Measurements from ENCODE around the gene PTPRG. TPM values are rescaled to one million over a fixed set of nuclear protein-coding genes. Genes with fewer than 3 reads are reported as not detected.

PTPRG gene
- total RNA-seq, 1 donor from 2014 or later = 44.3 TPM

GRCh38 chr3:61616586-61616985 lies 55.2 kb downstream of the PTPRG start:
- no peaks in the 10 kb centered on the region for H3K27me3 Mint-ChIP-seq
- no peak overlapping the region for H3K27ac Mint-ChIP-seq
- TF ChIP-seq, protein P1, sequence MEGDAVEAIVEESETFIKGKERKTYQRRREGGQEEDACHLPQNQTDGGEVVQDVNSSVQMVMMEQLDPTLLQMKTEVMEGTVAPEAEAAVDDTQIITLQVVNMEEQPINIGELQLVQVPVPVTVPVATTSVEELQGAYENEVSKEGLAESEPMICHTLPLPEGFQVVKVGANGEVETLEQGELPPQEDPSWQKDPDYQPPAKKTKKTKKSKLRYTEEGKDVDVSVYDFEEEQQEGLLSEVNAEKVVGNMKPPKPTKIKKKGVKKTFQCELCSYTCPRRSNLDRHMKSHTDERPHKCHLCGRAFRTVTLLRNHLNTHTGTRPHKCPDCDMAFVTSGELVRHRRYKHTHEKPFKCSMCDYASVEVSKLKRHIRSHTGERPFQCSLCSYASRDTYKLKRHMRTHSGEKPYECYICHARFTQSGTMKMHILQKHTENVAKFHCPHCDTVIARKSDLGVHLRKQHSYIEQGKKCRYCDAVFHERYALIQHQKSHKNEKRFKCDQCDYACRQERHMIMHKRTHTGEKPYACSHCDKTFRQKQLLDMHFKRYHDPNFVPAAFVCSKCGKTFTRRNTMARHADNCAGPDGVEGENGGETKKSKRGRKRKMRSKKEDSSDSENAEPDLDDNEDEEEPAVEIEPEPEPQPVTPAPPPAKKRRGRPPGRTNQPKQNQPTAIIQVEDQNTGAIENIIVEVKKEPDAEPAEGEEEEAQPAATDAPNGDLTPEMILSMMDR (IDR thresholded peaks at IDR 0.05; ENCODE audit: unreplicated experiment) = no peak
- H3K36me3 Mint-ChIP-seq (ENCODE audit: insufficient read depth) = peaks cover 2% of the 10 kb centered on the region
- no peak for DNase-seq (ENCODE audit: low spot score, unreplicated experiment)
- peaks cover 18% of the 10 kb centered on the region for H3K4me1 Mint-ChIP-seq (ENCODE audit: low read depth)
- H3K4me3 Mint-ChIP-seq (ENCODE audit: low read depth) = no peak overlapping the region
- no peaks in the 10 kb centered on the region for H3K9me3 Mint-ChIP-seq (ENCODE audit: low read depth)

DNA sequence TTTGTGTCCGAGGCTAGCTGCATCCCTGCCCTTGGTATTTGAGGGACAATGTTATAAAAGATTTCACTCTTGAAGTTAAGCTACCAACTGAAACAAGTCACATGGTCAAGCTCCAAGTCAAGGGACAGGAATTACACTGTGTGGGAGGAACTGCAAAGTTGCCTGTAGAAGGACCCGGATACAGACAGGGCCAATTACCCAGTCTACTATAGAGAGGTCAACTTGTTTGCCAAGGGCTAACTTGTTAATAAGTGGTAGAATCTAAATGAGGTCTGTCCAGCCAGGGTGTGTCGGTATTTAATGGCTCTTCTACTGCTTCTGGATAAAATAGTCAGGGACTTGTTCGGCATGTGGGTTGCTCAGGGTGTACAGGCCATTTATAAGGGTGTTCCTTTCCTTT lies 55.7 kb downstream of the PTPRG start:
- H3K36me3 Mint-ChIP-seq (ENCODE audit: insufficient read depth) = peaks cover 2% of the 10 kb centered on the region
- no peak for DNase-seq (ENCODE audit: low spot score, unreplicated experiment)
- H3K9me3 Mint-ChIP-seq (ENCODE audit: low read depth) = no peaks in the 10 kb centered on the region
- no peak overlapping the region for H3K27ac Mint-ChIP-seq
- H3K4me3 Mint-ChIP-seq (ENCODE audit: low read depth) = no peak overlapping the region
- TF ChIP-seq, protein P1 (IDR thresholded peaks at IDR 0.05; ENCODE audit: unreplicated experiment) = no peak
- no peaks in the 10 kb centered on the region for H3K27me3 Mint-ChIP-seq
- H3K4me1 Mint-ChIP-seq (ENCODE audit: low read depth) = peaks cover 17% of the 10 kb centered on the region

DNA sequence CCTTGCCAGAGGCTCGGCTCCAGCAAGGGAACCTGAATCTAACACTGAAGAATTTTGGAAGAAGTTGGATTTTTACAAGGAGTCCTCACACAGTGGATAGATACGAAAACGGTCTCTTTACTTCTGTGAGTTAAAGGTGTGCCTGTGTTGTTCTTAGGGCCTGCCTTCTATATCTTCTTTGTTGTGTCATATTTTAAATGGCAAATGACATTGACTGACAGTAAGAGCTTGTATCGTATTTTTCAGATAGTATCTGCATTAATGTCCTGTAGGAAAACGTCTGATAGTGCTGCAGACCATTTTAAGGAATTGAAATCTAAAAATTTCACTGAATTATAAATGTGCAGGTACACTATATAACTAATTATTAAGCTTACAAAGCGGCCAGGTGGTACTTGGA lies 56.3 kb downstream of the PTPRG start:
- no peak for DNase-seq (ENCODE audit: low spot score, unreplicated experiment)
- peaks cover 2% of the 10 kb centered on the region for H3K36me3 Mint-ChIP-seq (ENCODE audit: insufficient read depth)
- no peaks in the 10 kb centered on the region for H3K27me3 Mint-ChIP-seq
- peaks cover 11% of the 10 kb centered on the region for H3K4me1 Mint-ChIP-seq (ENCODE audit: low read depth)
- H3K9me3 Mint-ChIP-seq (ENCODE audit: low read depth) = no peaks in the 10 kb centered on the region
- TF ChIP-seq, protein P1 (IDR thresholded peaks at IDR 0.05; ENCODE audit: unreplicated experiment) = no peak
- H3K4me3 Mint-ChIP-seq (ENCODE audit: low read depth) = no peak overlapping the region
- H3K27ac Mint-ChIP-seq = no peak overlapping the region

- H3K9me3 Mint-ChIP-seq (ENCODE audit: low read depth) = no peaks in the 10 kb centered on the region
- TF ChIP-seq, protein P1 (IDR thresholded peaks at IDR 0.05; ENCODE audit: unreplicated experiment) = no peak
- H3K4me3 Mint-ChIP-seq (ENCODE audit: low read depth) = no peak overlapping the region
- H3K27ac Mint-ChIP-seq = no peak overlapping the region
- peaks cover 4% of the 10 kb centered on the region for H3K36me3 Mint-ChIP-seq (ENCODE audit: insufficient read depth)
- H3K27me3 Mint-ChIP-seq = no peaks in the 10 kb centered on the region
- H3K4me1 Mint-ChIP-seq (ENCODE audit: low read depth) = peaks cover 9% of the 10 kb centered on the region
- DNase-seq (ENCODE audit: low spot score, unreplicated experiment) = no peak
These were observed 56.9 kb downstream of the PTPRG start for GRCh38 chr3:61618231-61618630.

- no peak overlapping the region for H3K4me3 Mint-ChIP-seq (ENCODE audit: low read depth)
- peaks cover 9% of the 10 kb centered on the region for H3K4me1 Mint-ChIP-seq (ENCODE audit: low read depth)
- H3K9me3 Mint-ChIP-seq (ENCODE audit: low read depth) = no peaks in the 10 kb centered on the region
- TF ChIP-seq, protein P1 (IDR thresholded peaks at IDR 0.05; ENCODE audit: unreplicated experiment) = no peak
- no peaks in the 10 kb centered on the region for H3K27me3 Mint-ChIP-seq
- no peak overlapping the region for H3K27ac Mint-ChIP-seq
- DNase-seq (ENCODE audit: low spot score, unreplicated experiment) = no peak
- peaks cover 4% of the 10 kb centered on the region for H3K36me3 Mint-ChIP-seq (ENCODE audit: insufficient read depth)
These were observed 57.5 kb downstream of the PTPRG start for GRCh38 chr3:61618871-61619270.
